WTC11 (cell line): ENCODE results near the gene ESRRG.

Experiments used
- CTCF ChIP-seq: fragments of 200-600 bp; IDR thresholded peaks from 2 replicates; pipeline ENCODE4 v1.8.0; 2022; ENCODE audit warnings: antibody characterized with exemption
- SMAD3 ChIP-seq: sonication (generic); formaldehyde crosslinking; IDR thresholded peaks from 2 replicates; pipeline ENCODE4 v1.8.0; 2022; ENCODE audit warnings: missing genetic modification reagents, mild to moderate bottlenecking, borderline replicate concordance
- TEAD4 ChIP-seq: sonication (generic); formaldehyde crosslinking; IDR thresholded peaks from 2 replicates; pipeline ENCODE4 v1.8.0; 2022; ENCODE audit warnings: mild to moderate bottlenecking, missing genetic modification reagents
- TF ChIP-seq, protein P1 (sequence below): sonication (generic); formaldehyde crosslinking; IDR thresholded peaks from 2 replicates; pipeline ENCODE4 v1.8.1; 2023; ENCODE audit warnings: mild to moderate bottlenecking, missing genetic modification reagents, moderate library complexity

- TF ChIP-seq TEAD4 (no peak), CTCF (no peak), SMAD3 (CRISPR knock-in tag) (no peak)
- TF ChIP-seq, protein P1, sequence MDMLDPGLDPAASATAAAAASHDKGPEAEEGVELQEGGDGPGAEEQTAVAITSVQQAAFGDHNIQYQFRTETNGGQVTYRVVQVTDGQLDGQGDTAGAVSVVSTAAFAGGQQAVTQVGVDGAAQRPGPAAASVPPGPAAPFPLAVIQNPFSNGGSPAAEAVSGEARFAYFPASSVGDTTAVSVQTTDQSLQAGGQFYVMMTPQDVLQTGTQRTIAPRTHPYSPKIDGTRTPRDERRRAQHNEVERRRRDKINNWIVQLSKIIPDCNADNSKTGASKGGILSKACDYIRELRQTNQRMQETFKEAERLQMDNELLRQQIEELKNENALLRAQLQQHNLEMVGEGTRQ (CRISPR knock-in tag): no peak
These were observed 96.7 kb downstream of the ESRRG start for GRCh38 chr1:216626394-216627067.
